ENCODE results near the gene CXorf38.
A peak's percentile ranks its signal among the peaks of the same experiment; 100 is the strongest.

The CXorf38 gene, protein sequence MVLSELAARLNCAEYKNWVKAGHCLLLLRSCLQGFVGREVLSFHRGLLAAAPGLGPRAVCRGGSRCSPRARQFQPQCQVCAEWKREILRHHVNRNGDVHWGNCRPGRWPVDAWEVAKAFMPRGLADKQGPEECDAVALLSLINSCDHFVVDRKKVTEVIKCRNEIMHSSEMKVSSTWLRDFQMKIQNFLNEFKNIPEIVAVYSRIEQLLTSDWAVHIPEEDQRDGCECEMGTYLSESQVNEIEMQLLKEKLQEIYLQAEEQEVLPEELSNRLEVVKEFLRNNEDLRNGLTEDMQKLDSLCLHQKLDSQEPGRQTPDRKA

DNA sequence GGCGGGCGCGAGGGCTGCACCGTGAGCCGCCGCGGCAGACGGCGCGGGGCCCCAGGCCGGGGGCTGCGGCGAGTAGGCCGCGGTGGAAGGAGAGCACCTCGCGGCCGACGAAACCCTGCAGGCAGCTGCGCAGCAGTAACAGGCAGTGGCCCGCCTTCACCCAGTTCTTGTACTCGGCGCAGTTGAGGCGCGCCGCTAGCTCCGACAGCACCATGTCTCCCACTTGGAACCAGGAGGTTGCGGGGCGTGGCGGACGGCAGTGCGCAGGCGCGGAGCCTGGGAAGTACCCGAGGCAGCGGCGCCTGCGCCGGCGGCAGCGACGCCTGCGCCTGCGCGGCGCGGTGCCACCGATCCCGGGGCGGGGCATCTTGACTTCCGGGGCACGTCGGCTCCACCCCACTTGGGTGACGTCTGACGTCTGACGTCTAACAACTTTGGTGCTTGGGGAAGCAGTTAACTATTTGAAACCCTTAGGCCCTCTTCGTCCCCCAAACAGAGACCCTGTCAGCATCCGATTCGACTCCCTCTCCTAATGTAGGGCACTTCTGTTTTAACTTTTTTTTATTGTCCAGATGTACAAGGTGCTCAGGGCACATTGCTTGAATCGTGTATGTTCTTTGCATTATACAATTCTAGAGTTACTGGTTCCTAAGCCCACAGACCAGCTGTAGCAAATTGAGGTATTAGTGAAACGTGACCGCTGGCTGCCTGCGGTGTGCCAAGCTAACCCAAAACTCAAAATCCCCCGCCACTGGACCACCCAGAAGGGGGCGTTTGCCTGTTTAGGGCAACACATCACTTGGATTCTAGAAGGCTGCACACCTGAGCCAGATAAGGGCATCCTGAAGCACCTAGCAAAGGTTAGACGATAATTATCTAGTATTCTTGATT, at the start of gene CXorf38:
Gene CXorf38 (minus strand): TSS at position 255 of the 891 bp plus-strand sequence. CDS start 41 bp downstream, at position 214.
- no peak for TF ChIP-seq CTCF (IDR thresholded peaks at IDR 0.05; ENCODE audit: low read depth, low read length)
- peak; percentile 85 to 92 for DNase-seq (ENCODE audit: low read depth in 2 of 2)
- peak within 1 kb of the TSS; percentile 64 to 79 for H3K4me3 ChIP-seq (replicated peaks in 1 of 2; ENCODE audit: low read depth in 2 of 2, low read length in 2 of 2)

DNA sequence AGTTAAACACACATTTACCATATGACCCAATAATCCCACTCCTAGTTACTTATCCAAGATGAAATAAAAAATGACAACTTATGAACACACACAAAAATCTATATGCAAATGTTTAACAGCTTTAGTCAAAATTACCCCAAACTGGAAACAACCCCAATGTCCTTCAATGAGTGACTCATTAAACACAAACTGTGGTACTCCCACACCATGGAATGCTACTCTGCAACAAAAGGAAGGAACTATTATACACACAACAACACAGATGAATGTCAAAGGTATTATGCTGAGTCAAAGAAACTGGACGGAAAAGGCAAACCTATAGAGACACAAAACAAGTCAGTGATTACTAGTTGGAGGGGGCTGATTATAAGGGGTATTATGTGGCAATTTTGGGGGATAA, 47.4 kb upstream of the CXorf38 start:
- TF ChIP-seq CTCF (IDR thresholded peaks at IDR 0.05; ENCODE audit: low read depth, low read length) = no peak
- no peak overlapping the region for H3K4me3 ChIP-seq (replicated peaks in 1 of 2; ENCODE audit: low read depth in 2 of 2, low read length in 2 of 2)
- peak in 1 of 2 donors; percentile 21 for DNase-seq (ENCODE audit: low read depth in 2 of 2)

GRCh38 chrX:40688929-40689328, 41.6 kb upstream of the CXorf38 start:
- H3K4me3 ChIP-seq (replicated peaks in 1 of 2; ENCODE audit: low read depth in 2 of 2, low read length in 2 of 2) = no peak overlapping the region
- TF ChIP-seq CTCF (IDR thresholded peaks at IDR 0.05; ENCODE audit: low read depth, low read length) = no peak
- DNase-seq (ENCODE audit: low read depth in 2 of 2) = no peak

GRCh38 chrX:40687169-40687568, 39.8 kb upstream of the CXorf38 start:
- no peak for DNase-seq (ENCODE audit: low read depth in 2 of 2)
- TF ChIP-seq CTCF (IDR thresholded peaks at IDR 0.05; ENCODE audit: low read depth, low read length) = no peak
- no peak overlapping the region for H3K4me3 ChIP-seq (replicated peaks in 1 of 2; ENCODE audit: low read depth in 2 of 2, low read length in 2 of 2)

- H3K4me3 ChIP-seq (replicated peaks in 1 of 2; ENCODE audit: low read depth in 2 of 2, low read length in 2 of 2) = no peak overlapping the region
- TF ChIP-seq CTCF (IDR thresholded peaks at IDR 0.05; ENCODE audit: low read depth, low read length) = no peak
- DNase-seq (ENCODE audit: low read depth in 2 of 2) = no peak
These were observed 38.1 kb upstream of the CXorf38 start for GRCh38 chrX:40685362-40685918.

GRCh38 chrX:40684092-40684491, 36.7 kb upstream of the CXorf38 start:
- DNase-seq (ENCODE audit: low read depth in 2 of 2) = no peak
- no peak for TF ChIP-seq CTCF (IDR thresholded peaks at IDR 0.05; ENCODE audit: low read depth, low read length)
- H3K4me3 ChIP-seq (replicated peaks in 1 of 2; ENCODE audit: low read depth in 2 of 2, low read length in 2 of 2) = no peak overlapping the region
